ELR (cell line): ENCODE results near the gene SLC46A1.

ENCODE experiments used
- DNase-seq: peaks from one replicate; pipeline ENCODE4 v3.0.0-alpha.2; 2015; ENCODE audit warnings: low read depth

The SLC46A1 gene

DNA sequence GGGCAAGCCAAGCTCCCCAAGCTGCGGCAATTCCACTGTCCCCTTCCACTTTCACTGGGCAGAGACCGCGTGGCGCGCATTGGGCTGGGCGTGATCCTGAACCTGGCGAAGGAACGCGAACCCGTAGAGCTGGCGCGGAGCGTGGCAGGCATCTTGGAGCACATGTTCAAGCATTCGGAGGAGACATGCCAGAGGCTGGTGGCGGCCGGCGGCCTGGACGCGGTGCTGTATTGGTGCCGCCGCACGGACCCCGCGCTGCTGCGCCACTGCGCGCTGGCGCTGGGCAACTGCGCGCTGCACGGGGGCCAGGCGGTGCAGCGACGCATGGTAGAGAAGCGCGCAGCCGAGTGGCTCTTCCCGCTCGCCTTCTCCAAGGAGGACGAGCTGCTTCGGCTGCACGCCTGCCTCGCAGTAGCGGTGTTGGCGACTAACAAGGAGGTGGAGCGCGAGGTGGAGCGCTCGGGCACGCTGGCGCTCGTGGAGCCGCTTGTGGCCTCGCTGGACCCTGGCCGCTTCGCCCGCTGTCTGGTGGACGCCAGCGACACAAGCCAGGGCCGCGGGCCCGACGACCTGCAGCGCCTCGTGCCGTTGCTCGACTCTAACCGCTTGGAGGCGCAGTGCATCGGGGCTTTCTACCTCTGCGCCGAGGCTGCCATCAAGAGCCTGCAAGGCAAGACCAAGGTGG is 24.7 kb downstream of the SLC46A1 start:
- no peak for DNase-seq

DNA sequence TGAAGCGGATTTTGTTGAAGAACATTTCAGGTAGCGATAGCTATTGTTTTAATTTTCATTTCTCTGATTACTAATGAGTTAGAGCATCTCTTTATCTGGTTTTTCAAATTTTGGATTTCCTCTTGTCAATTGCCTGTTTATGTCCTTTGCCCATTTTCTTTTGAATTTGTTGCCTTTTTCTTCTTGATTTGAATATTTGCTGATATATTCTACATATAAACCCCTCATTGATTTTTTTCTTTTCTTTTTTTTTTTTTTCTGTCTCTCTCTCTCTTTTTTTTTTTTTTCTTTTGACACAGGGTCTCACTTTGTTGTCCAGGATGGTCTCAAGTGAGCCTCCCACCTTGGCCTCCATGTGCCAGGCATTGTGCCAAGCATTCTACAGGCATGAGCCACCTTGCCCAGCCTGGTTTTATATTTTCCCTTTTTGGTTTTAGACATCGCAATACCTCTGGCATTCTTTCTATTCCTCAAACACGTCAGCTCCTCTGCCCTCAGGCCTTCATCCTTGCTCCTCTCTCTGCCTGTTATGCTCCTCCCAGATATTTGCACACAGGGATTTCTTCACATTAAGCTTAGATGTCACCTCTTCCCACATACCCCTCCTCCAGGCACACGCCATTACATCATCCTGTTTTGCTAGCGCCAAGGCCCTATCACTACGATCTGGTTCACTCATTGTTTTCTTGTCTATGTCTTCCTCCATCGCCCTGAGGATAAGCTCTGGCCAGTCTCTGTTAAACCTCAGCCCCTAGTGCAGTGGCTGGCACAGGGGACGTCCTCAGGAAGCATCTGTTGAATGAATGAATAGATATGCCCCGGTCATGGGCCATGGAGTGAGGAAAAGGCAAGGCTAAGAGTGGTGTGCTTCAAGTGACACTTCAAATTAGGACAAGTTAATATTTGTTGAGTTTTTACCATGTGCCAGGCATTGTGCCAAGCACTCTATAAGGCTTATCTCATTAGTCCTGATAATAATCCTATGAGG is 25.9 kb downstream of the SLC46A1 start:
- peak; percentile 96 for DNase-seq

- no peak for DNase-seq
These were observed 33.1 kb downstream of the SLC46A1 start for GRCh38 chr17:28372945-28373274.

DNA sequence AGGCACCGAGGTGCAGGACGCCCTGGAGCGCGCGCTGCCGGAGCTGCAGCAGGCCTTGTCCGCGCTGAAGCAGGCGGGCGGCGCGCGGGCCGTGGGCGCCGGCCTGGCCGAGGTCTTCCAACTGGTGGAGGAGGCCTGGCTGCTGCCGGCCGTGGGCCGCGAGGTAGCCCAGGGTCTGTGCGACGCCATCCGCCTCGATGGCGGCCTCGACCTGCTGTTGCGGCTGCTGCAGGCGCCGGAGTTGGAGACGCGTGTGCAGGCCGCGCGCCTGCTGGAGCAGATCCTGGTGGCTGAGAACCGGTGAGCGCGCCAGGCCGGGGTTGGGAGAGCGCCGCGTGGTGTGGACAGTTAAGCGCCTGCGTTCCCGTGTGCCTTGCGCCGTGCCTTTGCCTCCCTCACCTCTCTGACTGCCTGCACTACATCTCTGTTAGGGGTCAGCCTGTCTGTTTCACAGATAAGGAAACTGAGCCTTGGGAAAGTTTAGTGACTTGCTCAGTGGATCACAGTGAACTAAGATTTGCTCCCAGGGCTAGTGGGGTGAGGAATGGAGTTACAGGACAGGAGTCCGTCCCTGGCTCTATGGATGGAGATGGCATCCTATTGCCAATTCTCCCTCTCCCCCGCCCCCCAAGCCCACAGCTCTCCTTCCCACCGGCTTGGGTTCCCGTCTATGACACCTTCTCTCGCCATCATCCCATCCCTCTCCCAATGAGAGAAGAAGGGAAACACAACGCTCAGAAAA is 33.6 kb downstream of the SLC46A1 start:
- DNase-seq = peak; percentile 61

GRCh38 chr17:28371245-28372202 is 34.5 kb downstream of the SLC46A1 start, which contains the start of gene SARM1:
Gene SARM1 (plus strand): TSS chr17:28371694. CDS start chr17:28372033, 339 bp downstream.
- peak; percentile 94 for DNase-seq

GRCh38 chr17:28370744-28371103 is 35.3 kb downstream of the SLC46A1 start:
- no peak for DNase-seq

DNA sequence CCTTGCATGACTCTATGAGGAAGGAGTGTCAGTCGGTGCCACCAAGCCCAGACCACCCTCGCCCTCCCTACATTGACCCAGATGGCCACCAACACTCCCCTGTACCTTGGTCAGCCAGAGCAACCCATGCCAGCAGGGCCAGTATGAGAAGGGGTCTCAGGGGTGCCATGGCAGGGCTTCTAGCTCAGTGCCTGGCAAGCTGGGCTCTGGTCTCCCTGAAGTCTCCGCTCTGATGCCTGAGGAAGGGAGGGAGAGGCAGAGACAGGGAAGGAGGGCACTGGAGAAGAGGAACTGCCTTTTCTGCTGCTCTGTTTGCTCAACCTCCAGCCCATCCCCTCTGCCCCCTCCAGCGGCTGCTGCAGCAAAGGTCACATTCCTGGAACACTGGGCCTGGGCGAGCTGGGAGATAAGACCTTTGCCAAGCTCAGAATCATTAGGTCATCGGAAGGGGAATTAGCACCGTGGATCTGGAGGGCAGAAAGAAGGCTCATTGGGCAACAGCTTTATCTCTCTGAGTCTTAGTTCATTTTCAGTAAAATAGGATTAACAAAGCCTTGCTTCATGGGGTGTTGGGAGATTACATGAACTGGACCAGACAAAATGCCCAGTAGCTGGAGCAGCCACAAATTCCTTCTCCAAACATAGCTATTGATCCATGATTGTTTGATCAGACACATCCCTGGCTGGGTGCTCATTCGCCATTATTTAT is 35.8 kb downstream of the SLC46A1 start, which contains the start of gene VTN:
TSS of gene VTN (minus strand) at position 273 of the 709 bp plus-strand sequence. CDS start at position 169, 104 bp downstream.
- peak; percentile 43 for DNase-seq

GRCh38 chr17:28369684-28370034 is 36.4 kb downstream of the SLC46A1 start:
- DNase-seq = no peak

GRCh38 chr17:28368915-28369683 is 36.9 kb downstream of the SLC46A1 start:
- no peak for DNase-seq

- no peak for DNase-seq
These were observed 37.6 kb downstream of the SLC46A1 start for GRCh38 chr17:28368306-28368831.

- DNase-seq = no peak
These were observed 38.2 kb downstream of the SLC46A1 start for GRCh38 chr17:28367641-28368305.

DNA sequence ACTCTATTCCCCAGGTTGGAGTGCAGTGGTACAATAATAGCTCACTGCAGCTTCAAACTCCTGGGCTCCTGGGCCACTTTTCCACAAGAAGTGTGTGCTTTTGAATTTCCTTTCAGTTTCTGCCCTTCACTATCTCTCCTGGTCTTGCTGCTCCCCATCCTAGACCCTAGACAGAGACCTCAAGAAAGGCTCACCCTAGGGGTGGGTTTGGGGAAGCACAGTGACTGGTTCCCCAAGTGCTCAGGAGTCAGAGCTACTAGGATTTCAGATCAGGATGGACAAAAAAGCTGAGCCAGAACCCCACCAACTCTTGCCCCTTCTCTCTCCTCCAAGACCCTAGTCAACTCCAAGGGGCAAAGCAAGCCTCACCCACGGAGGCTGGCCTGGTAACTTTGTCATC is 39.4 kb downstream of the SLC46A1 start:
- no peak for DNase-seq

DNA sequence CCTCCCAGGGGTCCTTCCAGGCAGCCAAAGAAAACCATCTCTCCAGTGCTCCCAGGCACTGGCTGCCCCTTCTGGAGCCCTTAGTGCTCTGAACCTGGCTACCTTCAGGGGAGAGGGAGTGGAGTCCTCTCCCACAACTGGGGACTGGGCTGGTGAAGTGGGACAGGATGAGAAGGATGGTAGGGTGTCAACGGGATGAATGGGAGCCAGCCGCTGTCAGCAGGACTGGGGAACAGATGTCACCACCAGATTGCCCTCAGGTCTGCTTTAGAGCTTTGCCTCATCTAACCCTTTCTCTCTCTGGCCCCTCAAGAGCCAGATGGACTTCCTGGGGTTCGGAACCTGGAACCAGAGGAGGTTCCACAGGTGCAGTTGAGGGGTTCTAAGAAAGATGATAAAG is 40.5 kb downstream of the SLC46A1 start:
- no peak for DNase-seq

DNA sequence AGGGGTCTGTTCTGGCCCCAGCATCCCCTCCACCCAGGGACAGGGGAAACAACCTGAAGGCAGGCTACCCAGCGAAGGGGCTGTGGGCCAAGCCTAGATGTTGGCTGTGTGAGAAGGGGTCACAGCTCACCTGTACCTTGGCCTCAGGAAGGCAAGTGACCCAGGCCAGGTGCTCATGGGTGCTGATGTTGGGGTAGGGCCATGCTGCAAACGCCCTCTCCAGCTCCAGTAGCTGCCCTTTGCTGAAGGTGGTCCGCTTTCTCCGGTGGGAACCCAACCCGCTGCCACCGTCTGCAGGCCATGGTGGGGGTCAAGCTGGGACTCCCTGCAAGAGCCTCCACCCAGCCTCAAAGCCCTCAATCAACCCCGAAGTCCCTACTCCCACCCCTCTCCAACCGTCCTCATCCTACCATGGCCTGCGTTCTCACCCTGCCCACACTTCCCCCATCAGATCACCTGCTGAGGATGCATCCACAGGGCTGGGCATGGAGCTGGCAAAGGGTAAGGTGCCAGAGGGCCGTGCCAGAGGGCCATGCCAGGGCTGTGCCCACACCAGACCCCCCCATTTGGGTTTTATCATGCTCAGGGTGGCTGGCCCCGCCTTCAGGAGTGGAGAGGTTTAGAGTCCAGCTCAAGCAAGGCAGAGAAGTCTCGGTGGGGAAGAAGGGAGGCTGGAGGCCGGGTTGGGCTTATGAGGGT is 41.2 kb downstream of the SLC46A1 start, which contains the start of gene SEBOX:
TSS of gene SEBOX (minus strand) at position 535 of the 699 bp plus-strand sequence. CDS start at position 487, 48 bp downstream.
- no peak for DNase-seq

- DNase-seq = no peak
These were observed 42.0 kb downstream of the SLC46A1 start for GRCh38 chr17:28363776-28364650.

- no peak for DNase-seq
These were observed 42.8 kb downstream of the SLC46A1 start for GRCh38 chr17:28363186-28363585.

GRCh38 chr17:28357901-28358197 is 48.2 kb downstream of the SLC46A1 start:
- DNase-seq = no peak
